Measurements from ENCODE around the gene MPO.

Gene MPO

DNA sequence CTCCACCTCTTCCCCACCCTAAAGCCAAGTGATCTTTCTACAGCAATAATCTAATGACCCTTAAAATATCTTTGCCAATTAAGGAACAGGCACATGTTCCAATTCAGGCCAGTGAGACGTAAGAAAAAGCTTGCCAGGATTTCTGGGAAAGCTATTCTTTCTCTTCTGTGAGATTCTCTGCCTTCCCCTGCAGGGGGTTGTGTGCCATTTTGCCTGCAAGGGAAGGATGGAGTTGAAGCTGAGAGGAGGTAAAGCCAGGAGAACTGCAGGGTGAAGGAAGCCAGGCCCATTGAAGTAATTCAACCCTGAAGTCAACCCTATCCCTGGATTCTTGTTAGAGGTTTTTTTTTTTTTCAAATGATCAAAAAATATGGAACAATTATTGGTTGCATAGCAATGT is 51.4 kb downstream of the MPO start:
- no peak for DNase-seq

DNA sequence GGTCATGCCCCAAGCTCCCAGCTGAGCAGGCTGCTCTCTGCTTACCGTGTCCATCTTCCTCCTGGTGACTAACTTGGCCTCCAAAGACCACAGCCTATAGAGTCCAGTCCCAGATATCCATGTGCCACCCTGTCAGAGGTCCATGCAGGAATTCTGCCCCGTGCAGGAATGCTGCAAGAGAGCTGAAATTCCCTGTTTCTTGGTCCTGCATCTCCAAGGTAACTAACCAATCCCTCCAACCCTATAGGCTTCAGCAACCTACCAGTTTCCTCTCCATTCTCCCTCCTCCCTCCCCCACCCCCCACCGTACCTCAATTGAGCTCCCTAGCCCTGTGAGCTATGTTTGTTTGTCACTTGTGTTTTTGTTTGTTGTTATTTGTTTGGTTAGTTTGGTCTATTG is 52.1 kb downstream of the MPO start:
- DNase-seq: no peak

GRCh38 chr17:58227733-58228132 is 53.0 kb downstream of the MPO start:
- DNase-seq: no peak

GRCh38 chr17:58224315-58224714 is 56.4 kb downstream of the MPO start:
- no peak for DNase-seq
